Astrocyte (in vitro differentiated cells and primary cell): ENCODE measurements around the gene FHAD1. TPM values are rescaled to one million over a fixed set of nuclear protein-coding genes. Genes with fewer than 3 reads are reported as not detected.

Experiments used
- DNase-seq: peaks from one replicate; pipeline ENCODE4 v3.0.0-alpha.2; 2010; ENCODE audit warnings: low read depth
- FAIRE-seq: peaks from 2 replicates; lab custom pipeline; 2011; peaks lifted over from hg19 to GRCh38; lab: Jason Lieb, UNC
- H2AFZ ChIP-seq: 2 replicates; pipeline ENCODE4 v1.6.0; 2012; ENCODE audit warnings: low read depth, low read length, inconsistent platforms
- H3K27ac ChIP-seq: 2 replicates; pipeline ENCODE4 v1.5.1; 2011; ENCODE audit warnings: low read depth, low read length, inconsistent platforms
- H3K27me3 ChIP-seq: 2 replicates; pipeline ENCODE4 v1.6.0; 2011; ENCODE audit warnings: low read length, inconsistent platforms; ENCODE audit not compliant: insufficient read depth
- H3K36me3 ChIP-seq: 2 replicates; pipeline ENCODE4 v1.5.1; 2011; ENCODE audit warnings: low read length, inconsistent platforms; ENCODE audit not compliant: insufficient read depth
- H3K4me1 ChIP-seq: 2 replicates; pipeline ENCODE4 v1.5.1; 2011; ENCODE audit warnings: low read length, inconsistent platforms; ENCODE audit not compliant: insufficient read depth
- H3K4me2 ChIP-seq: 2 replicates; pipeline ENCODE4 v1.6.0; 2012; ENCODE audit warnings: low read length, inconsistent platforms
- H3K4me3 ChIP-seq: 2 replicates; pipeline ENCODE4 v1.5.1; 2011; ENCODE audit warnings: low read depth, mild to moderate bottlenecking, low read length, inconsistent platforms; ENCODE audit not compliant: insufficient read depth
- H3K79me2 ChIP-seq: 2 replicates; pipeline ENCODE4 v1.6.0; 2012; ENCODE audit warnings: mild to moderate bottlenecking, low read length, inconsistent platforms; ENCODE audit not compliant: insufficient read depth
- H3K9ac ChIP-seq: 2 replicates; pipeline ENCODE4 v1.6.0; 2012; ENCODE audit warnings: mild to moderate bottlenecking, low read length, inconsistent platforms
- H3K9me3 ChIP-seq: 2 replicates; pipeline ENCODE4 v1.5.1; 2012; ENCODE audit warnings: low read depth, mild to moderate bottlenecking, low read length, inconsistent platforms; ENCODE audit not compliant: insufficient read depth
- H4K20me1 ChIP-seq: 2 replicates; pipeline ENCODE4 v1.6.0; 2012; ENCODE audit warnings: low read length, inconsistent platforms; ENCODE audit not compliant: insufficient read depth
- H3K27ac Mint-ChIP-seq: one replicate; pipeline ENCODE4 v1.8.0; 2021; ENCODE audit warnings: mild to moderate bottlenecking, mixed read lengths; ENCODE audit not compliant: unreplicated experiment
- H3K27me3 Mint-ChIP-seq: one replicate; pipeline ENCODE4 v1.8.0; 2021; ENCODE audit warnings: low read depth, mixed read lengths; ENCODE audit not compliant: unreplicated experiment
- H3K36me3 Mint-ChIP-seq: one replicate; pipeline ENCODE4 v1.8.0; 2021; ENCODE audit warnings: low read depth, mixed read lengths; ENCODE audit not compliant: unreplicated experiment
- H3K4me1 Mint-ChIP-seq: one replicate; pipeline ENCODE4 v1.8.0; 2021; ENCODE audit warnings: low read depth, mixed read lengths; ENCODE audit not compliant: unreplicated experiment
- H3K4me3 Mint-ChIP-seq: one replicate; pipeline ENCODE4 v1.8.0; 2021; ENCODE audit warnings: mild to moderate bottlenecking, moderate library complexity, mixed read lengths; ENCODE audit not compliant: unreplicated experiment
- H3K9me3 Mint-ChIP-seq: one replicate; pipeline ENCODE4 v1.8.0; 2021; ENCODE audit warnings: mild to moderate bottlenecking, mixed read lengths; ENCODE audit not compliant: unreplicated experiment
- CTCF ChIP-seq: IDR thresholded peaks from 2 replicates; pipeline ENCODE4 v1.5.1; 2011; ENCODE audit warnings: low read depth, mild to moderate bottlenecking, inconsistent platforms, low read length, moderate library complexity; ENCODE audit not compliant: insufficient read depth
- EZH2 ChIP-seq: IDR thresholded peaks from 2 replicates; pipeline ENCODE4 v1.6.1; 2012; ENCODE audit warnings: mild to moderate bottlenecking, low read length, inconsistent platforms; ENCODE audit not compliant: insufficient read depth
- total RNA-seq: library from RNA; stranded (reverse); gene quantifications from 2 replicates; pipeline ENCODE4 v1.2.1, GENCODE V29; 2021

The FHAD1 gene
- total RNA-seq, 1 donor from 2014 or later: 0.25 TPM

- Mint-ChIP-seq H3K36me3 (no peaks in the 10 kb centered on the region), H3K27ac (no peak overlapping the region), H3K27me3 (peaks cover 24% of the 10 kb centered on the region), H3K4me3 (no peak overlapping the region), H3K9me3 (no peaks in the 10 kb centered on the region), H3K4me1 (no peaks in the 10 kb centered on the region)
- Histone ChIP-seq H3K4me3 (no peak overlapping the region), H2AFZ (no peak overlapping the region), H3K36me3 (no peaks in the 10 kb centered on the region), H3K79me2 (no peaks in the 10 kb centered on the region), H3K4me2 (peak overlapping the region; percentile 51), H3K9ac (no peak overlapping the region), H3K27me3 (peaks cover 13% of the 10 kb centered on the region), H3K27ac (no peak overlapping the region), H4K20me1 (no peaks in the 10 kb centered on the region), H3K9me3 (no peaks in the 10 kb centered on the region), H3K4me1 (peaks cover 3% of the 10 kb centered on the region)
- no peak for TF ChIP-seq CTCF
- TF ChIP-seq EZH2: no peak
- DNase-seq (no peak), FAIRE-seq (no peak)
Measured at GRCh38 chr1:15272782-15273127, 25.7 kb downstream of the FHAD1 start.

- no peak overlapping the region for H3K4me3 ChIP-seq
- no peaks in the 10 kb centered on the region for H3K9me3 ChIP-seq
- Mint-ChIP-seq H3K27me3 (peaks cover 24% of the 10 kb centered on the region), H3K4me3 (no peak overlapping the region), H3K27ac (no peak overlapping the region), H3K36me3 (no peaks in the 10 kb centered on the region), H3K4me1 (no peaks in the 10 kb centered on the region), H3K9me3 (no peaks in the 10 kb centered on the region)
- DNase-seq (no peak), FAIRE-seq (no peak)
- peaks cover 3% of the 10 kb centered on the region for H3K4me1 ChIP-seq
- H3K36me3 ChIP-seq: no peaks in the 10 kb centered on the region
- no peak overlapping the region for H2AFZ ChIP-seq
- TF ChIP-seq CTCF: no peak
- no peak for TF ChIP-seq EZH2
- no peaks in the 10 kb centered on the region for H4K20me1 ChIP-seq
- H3K27me3 ChIP-seq: peaks cover 13% of the 10 kb centered on the region
- no peak overlapping the region for H3K27ac ChIP-seq
- H3K9ac ChIP-seq: no peak overlapping the region
- H3K79me2 ChIP-seq: no peaks in the 10 kb centered on the region
- H3K4me2 ChIP-seq: no peak overlapping the region
Measured at GRCh38 chr1:15273274-15273673, 26.3 kb downstream of the FHAD1 start.

- DNase-seq: no peak
- no peaks in the 10 kb centered on the region for H3K79me2 ChIP-seq
- no peak for TF ChIP-seq CTCF
- TF ChIP-seq EZH2: no peak
- H3K27ac ChIP-seq: no peak overlapping the region
- H3K27ac Mint-ChIP-seq: no peak overlapping the region
- H3K9me3 Mint-ChIP-seq: no peaks in the 10 kb centered on the region
- FAIRE-seq: no peak
- H3K4me1 Mint-ChIP-seq: no peaks in the 10 kb centered on the region
- H3K36me3 ChIP-seq: no peaks in the 10 kb centered on the region
- no peak overlapping the region for H3K9ac ChIP-seq
- H3K27me3 Mint-ChIP-seq: peaks cover 27% of the 10 kb centered on the region
- H3K4me3 Mint-ChIP-seq: no peak overlapping the region
- H3K4me1 ChIP-seq: peaks cover 3% of the 10 kb centered on the region
- H2AFZ ChIP-seq: no peak overlapping the region
- no peak overlapping the region for H3K4me2 ChIP-seq
- H3K27me3 ChIP-seq: peaks cover 11% of the 10 kb centered on the region
- no peaks in the 10 kb centered on the region for H3K9me3 ChIP-seq
- no peaks in the 10 kb centered on the region for H4K20me1 ChIP-seq
- H3K36me3 Mint-ChIP-seq: no peaks in the 10 kb centered on the region
- H3K4me3 ChIP-seq: no peak overlapping the region
Measured at GRCh38 chr1:15275921-15276683, 29.1 kb downstream of the FHAD1 start.
